SKM-1 treated with dmso at 0.1 percent for 144 hours (cell line): Measurements from ENCODE around the gene SLC35A3.
"Not testable (repeated sequence)": the region's sequence is repeated elsewhere in the genome, so short reads cannot be mapped to it uniquely, and the experiment has no call there.

ENCODE experiments used
- DNase-seq: peaks from one replicate; lab custom pipeline; 2025; ENCODE audit not compliant: unreplicated experiment; lab: John Stamatoyannopoulos, UW

Gene SLC35A3

GRCh38 chr1:99969729-99970621, at the start of gene SLC35A3:
Gene SLC35A3 (plus strand): TSS chr1:99969996. CDS start chr1:99993555, 23,559 bp downstream.
- peak; percentile 43 for DNase-seq

- DNase-seq, result no peak
These were observed 35.0 kb upstream of the SLC35A3 start for GRCh38 chr1:99934801-99935200.

GRCh38 chr1:99935534-99935933, 34.3 kb upstream of the SLC35A3 start:
- no peak for DNase-seq

- no peak for DNase-seq
These were observed 33.7 kb upstream of the SLC35A3 start for GRCh38 chr1:99936071-99936470.

- DNase-seq, result no peak
These were observed 27.1 kb upstream of the SLC35A3 start for GRCh38 chr1:99942723-99943122.

GRCh38 chr1:99943223-99943794, 26.5 kb upstream of the SLC35A3 start:
- DNase-seq, result no peak

- no peak for DNase-seq
These were observed 25.6 kb upstream of the SLC35A3 start for GRCh38 chr1:99944192-99944591.

- no peak for DNase-seq
These were observed 24.6 kb upstream of the SLC35A3 start for GRCh38 chr1:99945174-99945573.

GRCh38 chr1:99950486-99950885, 19.3 kb upstream of the SLC35A3 start:
- DNase-seq, result no peak

GRCh38 chr1:99952522-99952921, 17.3 kb upstream of the SLC35A3 start:
- no peak for DNase-seq

- DNase-seq, result no peak
These were observed 14.4 kb upstream of the SLC35A3 start for GRCh38 chr1:99955375-99955774.

- DNase-seq, result no peak
These were observed 13.0 kb upstream of the SLC35A3 start for GRCh38 chr1:99956755-99957154.

- no peak for DNase-seq
These were observed 12.0 kb upstream of the SLC35A3 start for GRCh38 chr1:99957818-99958217.

GRCh38 chr1:99959189-99959705, 10.5 kb upstream of the SLC35A3 start:
- not testable (repeated sequence) for DNase-seq

GRCh38 chr1:99960260-99960659, 9.5 kb upstream of the SLC35A3 start:
- DNase-seq, result not testable (repeated sequence)

- no peak for DNase-seq
These were observed 6.6 kb upstream of the SLC35A3 start for GRCh38 chr1:99963041-99963795.

- no peak for DNase-seq
These were observed 5.0 kb upstream of the SLC35A3 start for GRCh38 chr1:99964806-99965205.

- no peak for DNase-seq
These were observed 4.0 kb upstream of the SLC35A3 start for GRCh38 chr1:99965646-99966375.

GRCh38 chr1:99968214-99968613, 1.6 kb upstream of the SLC35A3 start:
- DNase-seq, result no peak

- no peak for DNase-seq
These were observed 502 bp upstream of the SLC35A3 start for GRCh38 chr1:99969260-99969728.
